IgD-negative memory B cell (primary cell): ENCODE measurements around the gene SNAP25. TPM values are rescaled to one million over a fixed set of nuclear protein-coding genes. Genes with fewer than 3 reads are reported as not detected.

Experiments
- H3K27ac Mint-ChIP-seq, 3 donors: one replicate each; pipeline ENCODE4 v1.8.0; 2020 to 2022; ENCODE audit warnings: mild to moderate bottlenecking in 3 of 3, mixed read lengths in 3 of 3, moderate library complexity in 1 of 3
- H3K27me3 Mint-ChIP-seq: one replicate; pipeline ENCODE4 v1.8.0; 2021; ENCODE audit warnings: mixed read lengths
- H3K36me3 Mint-ChIP-seq: one replicate; pipeline ENCODE4 v1.8.0; 2020; ENCODE audit warnings: mild to moderate bottlenecking, mixed read lengths
- H3K4me1 Mint-ChIP-seq, 3 donors: one replicate each; pipeline ENCODE4 v1.8.0; 2020 to 2022; ENCODE audit warnings: mixed read lengths in 3 of 3, mild to moderate bottlenecking in 1 of 3
- H3K4me3 Mint-ChIP-seq, 4 donors: one replicate each; pipeline ENCODE4 v1.8.0; 2020 to 2022; ENCODE audit warnings: mild to moderate bottlenecking in 4 of 4, mixed read lengths in 4 of 4, moderate library complexity in 3 of 4
- H3K9me3 Mint-ChIP-seq, 3 donors: one replicate each; pipeline ENCODE4 v1.8.0; 2020 to 2021; ENCODE audit warnings: mixed read lengths in 3 of 3, mild to moderate bottlenecking in 1 of 3
- polyA plus RNA-seq: library from polyadenylated mRNA; unstranded; fragments of 300-500 nt; fragmentation: Illumina TruSeq; gene quantifications from one replicate; pipeline ENCODE4 v1.2.3, GENCODE V29; 2021

Gene SNAP25
- polyA plus RNA-seq, 1 donor from 2014 or later = not detected

DNA sequence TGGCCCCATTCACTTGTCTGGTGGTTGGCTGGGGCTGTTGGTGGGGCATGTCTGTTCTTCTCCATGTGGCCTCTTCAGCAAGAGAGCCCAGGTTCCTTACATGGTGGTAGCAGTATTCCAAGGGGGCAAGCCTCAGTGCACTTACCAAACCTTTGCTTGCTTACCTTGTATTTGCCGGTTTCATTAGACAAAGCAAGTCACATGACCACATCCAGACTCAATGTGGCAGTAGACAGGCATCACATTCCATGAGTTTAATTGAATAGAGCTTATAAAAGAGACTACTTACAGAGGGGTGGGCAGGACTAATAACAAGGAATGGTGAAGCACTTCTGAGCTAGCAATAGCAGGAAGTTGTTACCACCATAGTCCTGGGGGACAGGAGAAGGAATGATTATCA lies 78.6 kb downstream of the SNAP25 start:
- no peaks in the 10 kb centered on the region for H3K36me3 Mint-ChIP-seq
- H3K4me1 Mint-ChIP-seq = no peaks in the 10 kb centered on the region
- H3K9me3 Mint-ChIP-seq = peaks cover 0 to 4% (median 0%) of the 10 kb centered on the region in 3 donors
- no peak overlapping the region for H3K4me3 Mint-ChIP-seq
- H3K27me3 Mint-ChIP-seq = peaks cover 2% of the 10 kb centered on the region
- H3K27ac Mint-ChIP-seq = no peak overlapping the region

DNA sequence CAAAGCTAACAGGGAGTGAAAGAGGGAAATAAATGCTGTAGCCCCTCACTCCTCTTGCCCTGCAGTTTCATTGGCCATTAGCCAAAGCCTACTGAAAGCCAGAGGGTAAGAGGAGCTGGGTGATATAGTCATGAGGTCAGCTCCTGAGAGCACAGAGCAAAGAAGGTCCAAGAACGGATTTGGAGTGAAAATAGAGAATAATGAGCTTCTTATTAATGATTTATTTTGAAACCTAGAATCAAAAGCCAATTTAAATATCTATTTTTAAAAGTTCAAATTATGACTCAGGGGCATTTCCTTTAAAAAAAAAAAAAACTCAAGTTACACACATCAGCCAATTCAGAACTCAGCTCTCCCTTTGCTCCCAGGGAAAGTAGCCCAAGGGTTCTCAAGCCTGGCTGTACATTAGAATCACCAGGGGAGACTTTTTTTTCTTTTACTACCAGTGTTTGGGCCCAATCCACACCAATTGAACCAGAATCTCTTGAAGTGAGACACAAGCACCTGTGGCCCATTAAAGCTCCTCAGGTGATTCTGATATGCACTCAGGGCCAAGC lies 79.1 kb downstream of the SNAP25 start:
- H3K27ac Mint-ChIP-seq = no peak overlapping the region
- peaks cover 0 to 4% (median 0%) of the 10 kb centered on the region in 3 donors for H3K9me3 Mint-ChIP-seq
- H3K4me1 Mint-ChIP-seq = no peaks in the 10 kb centered on the region
- peaks cover 2% of the 10 kb centered on the region for H3K27me3 Mint-ChIP-seq
- no peaks in the 10 kb centered on the region for H3K36me3 Mint-ChIP-seq
- H3K4me3 Mint-ChIP-seq = no peak overlapping the region

DNA sequence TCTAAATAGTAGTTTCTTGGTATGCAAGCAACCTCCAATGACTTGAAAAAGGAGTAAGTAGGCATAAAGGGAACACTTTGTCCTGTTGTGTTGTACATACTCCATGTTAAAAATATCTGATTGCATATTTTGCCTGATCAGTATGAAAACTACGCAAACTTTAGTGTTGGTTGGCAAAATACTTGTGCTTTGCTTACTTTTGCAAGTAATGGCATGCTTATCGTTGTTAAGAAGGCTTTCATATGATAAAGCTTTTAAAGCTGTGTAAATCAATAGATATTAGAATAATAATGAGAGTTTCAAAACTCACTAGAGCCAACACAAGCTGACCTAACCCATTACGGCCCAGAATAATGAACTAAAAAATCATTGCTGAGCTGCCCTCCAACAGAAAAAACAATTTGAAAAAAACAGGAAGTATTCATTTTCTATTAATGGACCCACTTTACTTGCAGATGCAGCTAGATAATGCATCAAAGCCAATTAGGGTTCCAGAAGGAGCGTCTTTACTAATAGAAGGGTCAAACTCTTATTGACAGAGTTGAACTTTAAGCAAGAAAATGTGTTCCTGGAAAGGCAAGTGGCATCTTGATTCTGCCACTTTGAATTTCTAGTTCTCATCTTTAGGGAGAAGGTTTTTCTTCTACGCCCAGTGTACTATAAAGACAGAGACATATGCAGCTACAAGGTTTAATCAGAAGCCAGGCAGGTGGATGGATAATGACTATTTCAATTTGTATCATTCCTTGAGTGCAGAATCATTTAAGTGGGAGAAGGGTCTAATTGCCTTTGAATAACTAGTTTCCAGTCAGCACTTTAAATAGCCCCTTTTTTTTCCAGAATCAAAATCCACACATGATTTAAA lies 82.2 kb downstream of the SNAP25 start:
- Mint-ChIP-seq H3K27me3 (peaks cover 2% of the 10 kb centered on the region), H3K9me3 (peaks cover 0 to 4% (median 0%) of the 10 kb centered on the region in 3 donors), H3K4me1 (no peaks in the 10 kb centered on the region), H3K4me3 (no peak overlapping the region), H3K36me3 (no peaks in the 10 kb centered on the region), H3K27ac (no peak overlapping the region)

DNA sequence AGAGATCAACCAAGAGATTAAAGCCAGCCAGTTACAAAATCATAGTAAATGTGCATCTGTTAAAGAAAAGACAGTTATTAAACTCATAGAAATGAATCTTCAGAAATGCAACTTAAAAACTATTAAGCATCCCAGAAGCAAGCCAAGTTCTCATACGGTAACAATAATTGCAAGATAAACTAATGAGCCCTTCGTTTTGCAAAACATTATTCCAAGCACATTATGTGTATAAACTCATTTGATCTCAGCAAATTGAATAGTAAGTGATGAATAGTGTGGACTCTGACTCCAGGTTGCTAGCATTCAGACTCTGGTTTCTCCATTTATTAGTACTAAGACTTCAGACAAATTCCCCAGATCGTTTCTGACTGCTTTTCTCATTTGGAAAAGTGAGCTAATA lies 85.2 kb downstream of the SNAP25 start:
- peaks cover 0 to 6% (median 0%) of the 10 kb centered on the region in 3 donors for H3K9me3 Mint-ChIP-seq
- H3K27me3 Mint-ChIP-seq = peaks cover 2% of the 10 kb centered on the region
- H3K36me3 Mint-ChIP-seq = no peaks in the 10 kb centered on the region
- peaks cover 0 to 1% (median 0%) of the 10 kb centered on the region in 3 donors for H3K4me1 Mint-ChIP-seq
- no peak overlapping the region for H3K4me3 Mint-ChIP-seq
- no peak overlapping the region for H3K27ac Mint-ChIP-seq

DNA sequence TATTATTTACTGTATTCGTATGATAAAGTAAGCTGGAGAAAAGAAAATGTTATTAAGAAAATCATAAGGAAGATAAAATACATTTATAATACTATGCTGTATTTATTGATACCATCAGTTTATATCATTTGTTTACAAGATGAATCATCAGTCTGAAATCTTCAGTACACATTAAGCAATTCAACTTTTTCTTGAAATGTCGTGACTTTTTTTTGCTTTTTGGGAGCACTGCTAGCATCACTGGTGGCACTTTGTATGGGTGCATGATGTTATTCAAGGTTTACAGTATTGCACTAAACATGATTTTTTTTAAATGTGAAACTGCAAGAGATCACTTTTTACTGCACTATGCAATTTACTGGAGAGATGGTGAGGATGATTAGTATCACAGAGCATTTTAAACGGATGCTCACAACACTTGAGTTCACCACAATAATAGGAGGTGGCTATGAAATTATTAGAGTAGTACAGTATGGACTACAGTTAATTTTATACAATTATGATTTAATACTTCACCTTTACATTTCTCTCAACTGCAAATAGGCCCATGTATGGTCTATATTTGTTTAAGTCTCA lies 85.9 kb downstream of the SNAP25 start:
- Mint-ChIP-seq H3K36me3 (no peaks in the 10 kb centered on the region), H3K9me3 (peaks cover 0 to 6% (median 0%) of the 10 kb centered on the region in 3 donors), H3K27ac (no peak overlapping the region), H3K27me3 (peaks cover 2% of the 10 kb centered on the region), H3K4me1 (peaks cover 0 to 1% (median 0%) of the 10 kb centered on the region in 3 donors), H3K4me3 (no peak overlapping the region)

DNA sequence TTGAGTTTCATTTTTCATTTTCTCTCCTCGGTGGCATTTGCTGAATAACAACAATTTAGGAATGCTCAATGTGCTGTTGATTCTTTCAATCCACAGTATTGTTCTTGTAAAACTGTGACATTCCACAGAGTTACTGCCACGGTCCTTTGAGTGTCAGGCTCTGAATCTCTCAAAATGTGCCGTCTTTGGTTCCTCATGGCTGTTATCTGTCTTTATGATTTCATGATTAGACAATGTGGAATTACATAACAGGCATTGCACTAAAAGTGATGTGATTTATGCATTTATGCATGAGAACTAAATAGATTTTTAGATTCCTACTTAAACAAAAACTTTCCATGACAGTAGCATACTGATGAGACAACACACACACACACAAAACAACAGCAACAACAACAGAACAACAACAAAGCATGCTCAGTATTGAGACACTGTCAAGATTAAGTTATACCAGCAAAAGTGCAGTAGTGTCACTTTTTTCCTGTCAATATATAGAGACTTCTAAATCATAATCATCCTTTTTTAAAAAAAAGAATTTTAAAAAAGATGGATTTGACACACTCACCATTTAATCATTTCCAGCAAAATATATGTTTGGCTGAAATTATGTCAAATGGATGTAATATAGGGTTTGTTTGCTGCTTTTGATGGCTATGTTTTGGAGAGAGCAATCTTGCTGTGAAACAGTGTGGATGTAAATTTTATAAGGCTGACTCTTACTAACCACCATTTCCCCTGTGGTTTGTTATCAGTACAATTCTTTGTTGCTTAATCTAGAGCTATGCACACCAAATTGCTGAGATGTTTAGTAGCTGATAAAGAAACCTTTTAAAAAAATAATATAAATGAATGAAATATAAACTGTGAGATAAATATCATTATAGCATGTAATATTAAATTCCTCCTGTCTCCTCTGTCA lies 88.1 kb downstream of the SNAP25 start:
- peaks cover 0 to 6% (median 0%) of the 10 kb centered on the region in 3 donors for H3K9me3 Mint-ChIP-seq
- H3K27me3 Mint-ChIP-seq = peaks cover 3% of the 10 kb centered on the region
- H3K4me1 Mint-ChIP-seq = peaks cover 0 to 1% (median 0%) of the 10 kb centered on the region in 3 donors
- no peak overlapping the region for H3K27ac Mint-ChIP-seq
- H3K4me3 Mint-ChIP-seq = no peak overlapping the region
- H3K36me3 Mint-ChIP-seq = no peaks in the 10 kb centered on the region

DNA sequence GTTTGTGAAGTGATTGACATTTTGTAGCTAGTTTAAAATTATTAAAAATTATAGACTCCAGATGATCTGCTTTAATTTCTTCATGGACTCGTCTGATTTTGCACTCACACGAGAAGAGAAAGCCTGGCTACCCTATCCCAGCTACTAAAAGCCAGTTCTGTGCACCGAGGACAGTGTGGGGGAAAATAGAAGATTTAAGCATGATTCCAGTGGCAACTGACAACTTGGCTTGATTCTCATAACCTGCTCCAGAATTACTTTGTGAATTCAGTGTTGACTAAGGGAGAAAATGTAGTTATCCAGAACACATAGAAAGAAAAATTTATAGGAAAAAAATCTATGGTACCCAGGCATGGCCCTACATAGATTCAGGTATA lies 88.7 kb downstream of the SNAP25 start:
- Mint-ChIP-seq H3K4me3 (no peak overlapping the region), H3K27ac (no peak overlapping the region), H3K27me3 (peaks cover 3% of the 10 kb centered on the region), H3K4me1 (peaks cover 0 to 1% (median 0%) of the 10 kb centered on the region in 3 donors), H3K9me3 (peaks cover 0 to 6% (median 0%) of the 10 kb centered on the region in 3 donors), H3K36me3 (no peaks in the 10 kb centered on the region)

DNA sequence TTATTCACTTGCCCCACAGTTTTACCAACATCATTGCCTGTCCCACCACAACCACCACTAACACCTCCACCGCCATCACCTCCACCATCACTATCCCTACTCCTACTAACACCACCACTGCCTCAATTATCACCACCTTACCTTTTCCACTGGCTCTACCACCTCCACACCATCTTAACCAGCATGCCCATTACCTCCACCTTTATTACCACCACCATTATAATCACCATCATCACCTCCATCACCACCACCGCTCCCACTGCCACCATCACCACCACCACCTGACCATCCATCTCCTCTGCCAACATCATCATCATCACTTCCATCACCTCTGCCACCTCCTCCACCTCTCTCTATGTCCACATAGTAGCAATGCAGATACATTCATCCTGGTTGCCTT lies 90.0 kb downstream of the SNAP25 start:
- Mint-ChIP-seq H3K27ac (no peak overlapping the region), H3K27me3 (peaks cover 4% of the 10 kb centered on the region), H3K4me1 (peaks cover 0 to 1% (median 0%) of the 10 kb centered on the region in 3 donors), H3K9me3 (peaks cover 0 to 6% (median 0%) of the 10 kb centered on the region in 3 donors), H3K36me3 (no peaks in the 10 kb centered on the region), H3K4me3 (no peak overlapping the region)

DNA sequence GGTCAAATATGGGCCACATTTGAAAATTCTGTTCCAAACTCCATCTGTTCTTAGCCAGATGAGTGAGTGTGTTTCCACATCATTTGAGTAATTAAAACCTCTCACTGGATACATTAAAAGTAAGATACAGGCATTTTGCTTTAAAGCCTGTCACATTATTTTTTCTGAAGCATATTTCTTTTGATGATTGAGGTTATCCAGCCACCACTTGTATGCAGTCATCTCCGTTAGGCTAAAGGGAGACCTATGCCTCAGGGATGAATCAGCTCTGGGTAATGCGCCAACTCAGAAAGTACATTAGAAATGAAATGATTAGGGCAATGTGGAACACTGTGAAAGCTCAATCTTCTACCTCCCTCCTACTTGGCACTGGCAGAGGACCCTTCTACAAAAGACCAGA lies 90.7 kb downstream of the SNAP25 start:
- peaks cover 0 to 6% (median 0%) of the 10 kb centered on the region in 3 donors for H3K9me3 Mint-ChIP-seq
- H3K27me3 Mint-ChIP-seq = peaks cover 4% of the 10 kb centered on the region
- H3K4me1 Mint-ChIP-seq = peaks cover 0 to 1% (median 0%) of the 10 kb centered on the region in 3 donors
- no peak overlapping the region for H3K27ac Mint-ChIP-seq
- no peak overlapping the region for H3K4me3 Mint-ChIP-seq
- H3K36me3 Mint-ChIP-seq = no peaks in the 10 kb centered on the region

DNA sequence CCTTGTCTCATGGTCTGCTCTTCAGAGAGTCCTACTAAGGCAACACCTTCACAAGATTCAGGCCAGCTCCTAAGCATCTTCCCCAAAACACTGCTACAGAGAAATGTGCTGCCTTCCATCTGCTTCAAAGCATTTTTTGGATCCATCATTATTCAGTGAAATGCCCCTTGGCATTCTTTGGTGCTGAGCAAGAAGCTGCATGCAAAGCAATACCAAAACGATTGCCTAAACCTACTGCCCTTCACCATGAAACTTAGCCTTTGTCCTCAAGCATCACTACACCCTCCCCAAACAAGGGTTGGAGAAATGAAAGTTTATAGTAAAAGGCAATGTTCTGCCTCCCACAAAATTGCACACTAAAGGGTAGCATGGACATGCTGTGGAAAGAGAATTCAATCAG lies 93.5 kb downstream of the SNAP25 start:
- Mint-ChIP-seq H3K27me3 (peaks cover 4% of the 10 kb centered on the region), H3K36me3 (no peaks in the 10 kb centered on the region), H3K9me3 (peaks cover 0 to 6% (median 3%) of the 10 kb centered on the region in 3 donors), H3K4me1 (peaks cover 0 to 1% (median 0%) of the 10 kb centered on the region in 3 donors), H3K27ac (peak overlapping the region in 1 of 3 donors; percentile 17), H3K4me3 (no peak overlapping the region)

DNA sequence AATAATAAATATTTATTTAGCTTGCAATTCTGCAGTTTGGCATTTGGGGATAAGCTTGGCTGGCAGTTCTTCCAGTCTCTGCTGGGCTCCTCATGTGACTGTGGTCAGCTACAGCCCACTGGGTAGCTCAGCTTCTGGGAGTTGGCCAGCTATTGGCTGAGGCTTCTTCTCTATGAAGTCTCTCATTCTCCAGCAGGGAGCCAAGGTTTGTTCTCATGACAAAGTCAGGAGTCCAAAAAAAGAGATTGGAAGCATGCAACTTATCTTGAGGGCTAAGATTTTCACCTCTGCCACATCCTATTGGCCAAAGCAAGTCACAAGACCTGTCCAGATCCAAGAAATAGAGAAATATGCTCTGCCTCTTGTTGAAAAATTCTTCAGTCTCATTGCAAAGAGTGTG lies 94.6 kb downstream of the SNAP25 start:
- H3K4me3 Mint-ChIP-seq = no peak overlapping the region
- H3K27me3 Mint-ChIP-seq = peaks cover 4% of the 10 kb centered on the region
- peaks cover 0 to 1% (median 0%) of the 10 kb centered on the region in 3 donors for H3K4me1 Mint-ChIP-seq

DNA sequence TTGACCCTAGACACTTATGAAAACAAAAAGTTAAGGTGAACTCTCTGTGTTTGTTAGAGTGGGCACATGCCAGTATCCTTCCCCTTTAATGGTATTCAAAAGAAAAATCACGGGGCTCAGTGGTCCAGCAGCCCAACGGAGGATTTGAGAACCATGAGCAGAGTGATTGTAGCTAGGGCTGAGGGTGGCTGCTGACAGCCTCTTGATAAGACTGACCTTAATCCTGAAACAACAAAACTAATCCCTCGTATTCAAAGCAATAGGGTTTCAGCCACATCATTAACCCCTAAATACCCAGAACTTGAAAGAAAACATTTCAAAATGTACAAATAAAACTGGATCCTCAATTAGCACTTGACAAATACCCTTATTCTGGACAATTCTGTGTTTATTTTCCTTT lies 95.1 kb downstream of the SNAP25 start:
- Mint-ChIP-seq H3K4me1 (peaks cover 0 to under 1% (median 0%) of the 10 kb centered on the region in 3 donors), H3K9me3 (peaks cover 0 to 6% (median 3%) of the 10 kb centered on the region in 3 donors), H3K27me3 (peaks cover 4% of the 10 kb centered on the region), H3K36me3 (no peaks in the 10 kb centered on the region), H3K27ac (no peak overlapping the region), H3K4me3 (no peak overlapping the region)

More for the DNA sequence above, 94.6 kb downstream of the SNAP25 start:
- Mint-ChIP-seq H3K36me3 (no peaks in the 10 kb centered on the region), H3K9me3 (peaks cover 0 to 6% (median 5%) of the 10 kb centered on the region in 3 donors), H3K27ac (no peak overlapping the region)

DNA sequence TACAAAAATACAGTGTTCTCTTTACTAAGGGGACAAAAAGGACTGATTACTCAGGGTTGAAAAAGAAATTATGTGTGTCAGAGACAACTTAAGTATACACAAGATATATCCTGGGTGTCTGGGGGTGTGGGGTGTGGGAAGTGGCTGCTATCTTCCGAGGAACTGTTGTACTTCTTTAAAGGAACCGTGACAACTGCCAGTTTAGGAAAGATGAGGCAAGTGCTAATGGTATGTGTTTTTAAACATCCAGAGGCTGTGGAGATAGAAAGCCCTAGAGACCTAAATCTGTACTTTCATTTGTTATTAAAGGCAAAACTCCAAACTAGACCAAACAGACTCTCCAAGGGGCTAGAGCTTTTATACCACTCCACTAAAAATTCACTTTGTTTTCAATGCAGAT lies 95.6 kb downstream of the SNAP25 start:
- no peaks in the 10 kb centered on the region for H3K36me3 Mint-ChIP-seq
- no peaks in the 10 kb centered on the region for H3K4me1 Mint-ChIP-seq
- peaks cover 0 to 6% (median 2%) of the 10 kb centered on the region in 3 donors for H3K9me3 Mint-ChIP-seq
- no peak overlapping the region for H3K27ac Mint-ChIP-seq
- H3K27me3 Mint-ChIP-seq = peaks cover 4% of the 10 kb centered on the region
- H3K4me3 Mint-ChIP-seq = no peak overlapping the region

DNA sequence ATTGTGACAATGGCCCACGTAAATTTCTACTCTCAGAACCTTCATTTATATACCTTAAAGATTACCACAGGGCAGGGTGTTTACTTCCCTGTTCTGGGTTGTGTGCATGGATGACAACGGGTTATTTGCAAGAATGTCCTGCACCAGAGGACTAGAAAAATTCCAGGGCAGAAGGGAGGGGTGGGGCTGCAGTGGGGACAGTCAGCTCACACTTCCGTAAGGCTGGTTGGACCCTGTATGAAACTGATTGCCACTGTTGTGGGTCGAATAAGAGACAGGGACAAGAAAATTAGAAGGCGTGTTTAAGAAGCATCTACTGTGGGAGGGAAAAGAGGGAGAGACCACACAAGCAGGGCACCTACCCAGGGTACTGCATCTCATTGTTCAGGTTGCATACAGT lies 96.5 kb downstream of the SNAP25 start:
- peaks cover 0 to 7% (median 6%) of the 10 kb centered on the region in 3 donors for H3K9me3 Mint-ChIP-seq
- H3K4me1 Mint-ChIP-seq = no peaks in the 10 kb centered on the region
- no peak overlapping the region for H3K4me3 Mint-ChIP-seq
- no peak overlapping the region for H3K27ac Mint-ChIP-seq
- H3K36me3 Mint-ChIP-seq = no peaks in the 10 kb centered on the region
- peaks cover 3% of the 10 kb centered on the region for H3K27me3 Mint-ChIP-seq
